Measurements from ENCODE around the gene PTPRM. TPM values are rescaled to one million over a fixed set of nuclear protein-coding genes. Genes with fewer than 3 reads are reported as not detected.

PTPRM gene
- total and polyA plus RNA-seq, 2 of the 8 experiments (the other 6 are each of a cell fraction or from before 2014, with no cell fraction given), result 4.1 to 7.0 TPM

GRCh38 chr18:7577706-7578105 lies 10.6 kb downstream of the PTPRM start (continued):
- 0 out of 4 replicates have a peak, but pooled peaks of 1 of the 2 experiments have one; percentile 33 for TF ChIP-seq HDAC2 (IDR thresholded peaks at IDR 0.05; ENCODE audit: borderline replicate concordance in 1 of 2, low read depth in 2 of 2, low read length in 2 of 2)
- TF ChIP-seq SIX5 (IDR thresholded peaks at IDR 0.05; ENCODE audit: low read depth, low read length), result no peak
- TF ChIP-seq YY1 (IDR thresholded peaks at IDR 0.05; ENCODE audit: low read depth, low read length), result no peak
- TF ChIP-seq TEAD4 (IDR thresholded peaks at IDR 0.05; ENCODE audit: low read depth, low read length), result peak; percentile 98
- 0 out of 2 replicates have a peak, but pooled peaks have one; percentile 52 for TF ChIP-seq TCF12 (IDR thresholded peaks at IDR 0.05; ENCODE audit: low read depth, low read length)
- TF ChIP-seq BCL11A (IDR thresholded peaks at IDR 0.05; ENCODE audit: low read depth in 2 of 2, low read length in 2 of 2), result peak in 1 of 2 experiments; percentile 30
- TF ChIP-seq BACH1 (IDR thresholded peaks at IDR 0.05; ENCODE audit: low read length), result no peak
- no peak for TF ChIP-seq CHD2 (IDR thresholded peaks at IDR 0.05; ENCODE audit: low read length)
- no peak for TF ChIP-seq POU5F1 (IDR thresholded peaks at IDR 0.05; ENCODE audit: low read depth, low read length)
- no peak for TF ChIP-seq POLR2AphosphoS5 (IDR thresholded peaks at IDR 0.05; ENCODE audit: low read depth, low read length)
- TF ChIP-seq SP4 (IDR thresholded peaks at IDR 0.05; ENCODE audit: low read length), result no peak
- peak; percentile 88; the same call in 1 of the 2 replicates for TF ChIP-seq ATF2 (IDR thresholded peaks at IDR 0.05; ENCODE audit: low read length)
- peak; percentile 65; the same call in 1 of the 2 replicates for TF ChIP-seq CREB1 (IDR thresholded peaks at IDR 0.05)
- peak; percentile 81 for TF ChIP-seq ASH2L (IDR thresholded peaks at IDR 0.05; ENCODE audit: low read length)
- 0 out of 2 replicates have a peak, but pooled peaks have one; percentile 54 for TF ChIP-seq JUN (IDR thresholded peaks at IDR 0.05; ENCODE audit: low read depth, low read length)
- no peak for TF ChIP-seq SUZ12 (IDR thresholded peaks at IDR 0.05; ENCODE audit: low read length)
- TF ChIP-seq SAP30 (IDR thresholded peaks at IDR 0.05; ENCODE audit: insufficient read depth, insufficient replicate concordance, low read length), result no peak
- TF ChIP-seq USF2 (IDR thresholded peaks at IDR 0.05; ENCODE audit: low read length), result no peak
- no peak for TF ChIP-seq BRCA1 (IDR thresholded peaks at IDR 0.05; ENCODE audit: low read depth, low read length)
